Neural cell (in vitro differentiated cells): ENCODE data around the gene CBFA2T2.

Experiments used
- CTCF ChIP-seq: fragments of 450-650 bp; IDR thresholded peaks from 2 replicates; pipeline ENCODE4 v1.5.1; 2014; ENCODE audit warnings: antibody characterized with exemption, mild to moderate bottlenecking, moderate library complexity; ENCODE audit not compliant: poor library complexity, severe bottlenecking
- POLR2AphosphoS5 ChIP-seq: IDR thresholded peaks from 2 replicates; pipeline ENCODE4 v1.6.1; 2012
- REST ChIP-seq: IDR thresholded peaks from 2 replicates; pipeline ENCODE4 v1.6.1; 2012; ENCODE audit warnings: borderline replicate concordance

- no peak for TF ChIP-seq POLR2AphosphoS5
- TF ChIP-seq CTCF, result no peak
- TF ChIP-seq REST, result no peak
These were observed 199.1 kb downstream of the CBFA2T2 start for GRCh38 chr20:33688938-33689424.
